Measurements from ENCODE around the gene RNF149. TPM values are rescaled to one million over a fixed set of nuclear protein-coding genes. Genes with fewer than 3 reads are reported as not detected.

Gene RNF149
- total RNA-seq, 1 donor from 2014 or later: 120 TPM

GRCh38 chr2:101299604-101300003 lies 8.9 kb downstream of the RNF149 start:
- TF ChIP-seq CTCF (IDR thresholded peaks at IDR 0.05; ENCODE audit: insufficient read depth, low read length, severe bottlenecking): no peak
- Histone ChIP-seq H3K4me3 (ENCODE audit: low read depth, low read length) (no peak overlapping the region), H3K27me3 (ENCODE audit: control insufficient read depth, insufficient read depth, low read length) (no peaks in the 10 kb centered on the region), H3K36me3 (ENCODE audit: control insufficient read depth, insufficient read depth, low read length) (peaks cover 2% of the 10 kb centered on the region)
- DNase-seq (ENCODE audit: low read depth) (no peak), FAIRE-seq (no peak)

GRCh38 chr2:101297383-101297782 lies 11.1 kb downstream of the RNF149 start:
- H3K36me3 ChIP-seq (ENCODE audit: control insufficient read depth, insufficient read depth, low read length): peaks cover 5% of the 10 kb centered on the region
- no peak for DNase-seq (ENCODE audit: low read depth)
- no peak overlapping the region for H3K4me3 ChIP-seq (ENCODE audit: low read depth, low read length)
- FAIRE-seq: no peak
- no peak for TF ChIP-seq CTCF (IDR thresholded peaks at IDR 0.05; ENCODE audit: insufficient read depth, low read length, severe bottlenecking)
- H3K27me3 ChIP-seq (ENCODE audit: control insufficient read depth, insufficient read depth, low read length): no peaks in the 10 kb centered on the region

GRCh38 chr2:101296371-101296770 lies 12.1 kb downstream of the RNF149 start:
- no peak for FAIRE-seq
- TF ChIP-seq CTCF (IDR thresholded peaks at IDR 0.05; ENCODE audit: insufficient read depth, low read length, severe bottlenecking): no peak
- Histone ChIP-seq H3K36me3 (ENCODE audit: control insufficient read depth, insufficient read depth, low read length) (peaks cover 5% of the 10 kb centered on the region), H3K27me3 (ENCODE audit: control insufficient read depth, insufficient read depth, low read length) (no peaks in the 10 kb centered on the region), H3K4me3 (ENCODE audit: low read depth, low read length) (no peak overlapping the region)
- no peak for DNase-seq (ENCODE audit: low read depth)

GRCh38 chr2:101295895-101296294 lies 12.6 kb downstream of the RNF149 start:
- DNase-seq (ENCODE audit: low read depth) (peak; percentile 17), FAIRE-seq (no peak)
- Histone ChIP-seq H3K4me3 (ENCODE audit: low read depth, low read length) (no peak overlapping the region), H3K27me3 (ENCODE audit: control insufficient read depth, insufficient read depth, low read length) (no peaks in the 10 kb centered on the region), H3K36me3 (ENCODE audit: control insufficient read depth, insufficient read depth, low read length) (peaks cover 5% of the 10 kb centered on the region)
- no peak for TF ChIP-seq CTCF (IDR thresholded peaks at IDR 0.05; ENCODE audit: insufficient read depth, low read length, severe bottlenecking)

- H3K36me3 ChIP-seq (ENCODE audit: control insufficient read depth, insufficient read depth, low read length): peaks cover 3% of the 10 kb centered on the region
- no peak for FAIRE-seq
- no peak overlapping the region for H3K4me3 ChIP-seq (ENCODE audit: low read depth, low read length)
- no peaks in the 10 kb centered on the region for H3K27me3 ChIP-seq (ENCODE audit: control insufficient read depth, insufficient read depth, low read length)
- TF ChIP-seq CTCF (IDR thresholded peaks at IDR 0.05; ENCODE audit: insufficient read depth, low read length, severe bottlenecking): no peak
- no peak for DNase-seq (ENCODE audit: low read depth)
Observed at GRCh38 chr2:101294861-101295260, 13.6 kb downstream of the RNF149 start.

- Histone ChIP-seq H3K27me3 (ENCODE audit: control insufficient read depth, insufficient read depth, low read length) (no peaks in the 10 kb centered on the region), H3K4me3 (ENCODE audit: low read depth, low read length) (no peak overlapping the region), H3K36me3 (ENCODE audit: control insufficient read depth, insufficient read depth, low read length) (peaks cover 3% of the 10 kb centered on the region)
- FAIRE-seq (no peak), DNase-seq (ENCODE audit: low read depth) (no peak)
- no peak for TF ChIP-seq CTCF (IDR thresholded peaks at IDR 0.05; ENCODE audit: insufficient read depth, low read length, severe bottlenecking)
Observed at GRCh38 chr2:101293544-101293943, 15.0 kb downstream of the RNF149 start.
